HG02938 (cell line): ENCODE results near the gene ANKRD65.
"Not testable (repeated sequence)": the region's sequence is repeated elsewhere in the genome, so short reads cannot be mapped to it uniquely, and the experiment has no call there.

Experiments used
- ATAC-seq: cut with Tn5 transposase; IDR thresholded peaks from one replicate; pipeline ENCODE4 v1.9.1; 2021; ENCODE audit warnings: mild to moderate bottlenecking, moderate library complexity; ENCODE audit not compliant: unreplicated experiment

ANKRD65 gene

GRCh38 chr1:1430992-1431844 lies 10.1 kb upstream of the ANKRD65 start:
- ATAC-seq: no peak

- no peak for ATAC-seq
Measured at GRCh38 chr1:1430114-1430982, 9.3 kb upstream of the ANKRD65 start.

GRCh38 chr1:1429671-1430073 lies 8.6 kb upstream of the ANKRD65 start:
- no peak for ATAC-seq

- not testable (repeated sequence) for ATAC-seq
Measured at GRCh38 chr1:1428967-1429366, 7.9 kb upstream of the ANKRD65 start.

GRCh38 chr1:1428174-1428573 lies 7.1 kb upstream of the ANKRD65 start:
- no peak for ATAC-seq

- no peak for ATAC-seq
Measured at GRCh38 chr1:1427820-1428148, 6.7 kb upstream of the ANKRD65 start.

- ATAC-seq: no peak
Measured at GRCh38 chr1:1427106-1427819, 6.2 kb upstream of the ANKRD65 start.

GRCh38 chr1:1426496-1427105 lies 5.5 kb upstream of the ANKRD65 start:
- no peak for ATAC-seq

GRCh38 chr1:1425753-1426495 lies 4.8 kb upstream of the ANKRD65 start:
- ATAC-seq: no peak

GRCh38 chr1:1425426-1425752 lies 4.3 kb upstream of the ANKRD65 start:
- no peak for ATAC-seq

- ATAC-seq: no peak
Measured at GRCh38 chr1:1424707-1425106, 3.6 kb upstream of the ANKRD65 start.

GRCh38 chr1:1423245-1423597 lies 2.1 kb upstream of the ANKRD65 start:
- no peak for ATAC-seq

- ATAC-seq: no peak
Measured at GRCh38 chr1:1422465-1423244, 1.6 kb upstream of the ANKRD65 start.

- ATAC-seq: no peak
Measured at GRCh38 chr1:1421907-1422464, 910 bp upstream of the ANKRD65 start.

GRCh38 chr1:1420654-1421141 lies 378 bp downstream of the ANKRD65 start:
- ATAC-seq: no peak

- ATAC-seq: no peak
Measured at GRCh38 chr1:1419813-1420653, 1.0 kb downstream of the ANKRD65 start.

- ATAC-seq: no peak
Measured at GRCh38 chr1:1419363-1419812, 1.7 kb downstream of the ANKRD65 start.
